NCI-H187 (cell line): Measurements from ENCODE around the gene PDE2A.

Experiments
- DNase-seq, 2 experiments: peaks; one replicate each; lab custom pipeline; 2025; lab: John Stamatoyannopoulos, UW

PDE2A gene

DNA sequence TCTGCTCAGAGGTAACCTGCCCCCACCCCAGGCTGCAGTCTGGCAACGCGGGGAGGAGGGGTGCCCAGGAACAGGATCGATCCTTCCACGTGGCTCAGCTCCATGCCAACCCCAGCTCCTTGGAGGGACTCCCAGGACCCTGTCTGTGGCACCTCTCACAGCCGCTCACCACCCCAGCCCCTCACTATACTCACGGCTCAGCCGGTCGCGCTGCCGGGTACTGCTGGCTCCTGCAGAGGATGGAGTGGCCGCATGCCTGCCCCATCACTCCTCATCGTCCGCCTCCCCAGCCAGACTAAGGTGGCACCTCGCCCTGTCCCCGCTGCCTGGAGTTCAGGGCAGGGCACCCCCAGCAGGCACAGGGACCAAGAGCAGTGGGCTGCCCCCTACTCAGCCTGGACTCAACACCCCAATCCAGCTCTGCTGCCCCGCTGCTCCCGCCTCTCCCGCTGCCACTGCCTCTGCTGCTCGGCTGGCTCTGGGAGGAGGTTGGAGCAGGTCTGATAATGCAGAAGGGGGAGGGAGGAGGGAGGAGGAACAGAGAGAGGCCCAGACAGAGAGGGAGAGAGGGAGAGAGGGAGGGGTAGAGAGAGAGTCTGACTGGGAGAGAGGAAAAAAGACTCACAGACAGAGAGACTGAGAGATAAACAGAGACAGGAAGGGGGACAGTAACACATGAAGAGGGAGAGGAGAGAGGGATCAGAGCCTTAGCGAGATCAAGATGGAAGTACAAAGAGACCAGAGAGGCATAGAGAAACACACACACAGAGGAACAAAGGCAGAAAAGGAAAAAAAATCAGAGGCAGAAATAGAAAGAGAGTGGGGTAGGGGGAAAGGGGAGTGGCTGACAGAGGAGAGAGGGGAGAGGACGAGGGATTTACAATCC lies at the start of gene PDE2A:
TSS of gene PDE2A (minus strand) at position 480 of the 886 bp plus-strand sequence. CDS start at position 265, 215 bp downstream.
- DNase-seq, result peak; percentile 38 to 49

- DNase-seq, result no peak
Measured at GRCh38 chr11:72723508-72723907, 49.3 kb upstream of the PDE2A start.

GRCh38 chr11:72722050-72722748 lies 48.0 kb upstream of the PDE2A start:
- DNase-seq, result peak; percentile 7 to 16

GRCh38 chr11:72721689-72722049 lies 47.4 kb upstream of the PDE2A start:
- no peak for DNase-seq

- no peak for DNase-seq
Measured at GRCh38 chr11:72721276-72721675, 47.1 kb upstream of the PDE2A start.

- no peak for DNase-seq
Measured at GRCh38 chr11:72720784-72721183, 46.6 kb upstream of the PDE2A start.

GRCh38 chr11:72720047-72720446 lies 45.8 kb upstream of the PDE2A start:
- DNase-seq, result no peak

DNA sequence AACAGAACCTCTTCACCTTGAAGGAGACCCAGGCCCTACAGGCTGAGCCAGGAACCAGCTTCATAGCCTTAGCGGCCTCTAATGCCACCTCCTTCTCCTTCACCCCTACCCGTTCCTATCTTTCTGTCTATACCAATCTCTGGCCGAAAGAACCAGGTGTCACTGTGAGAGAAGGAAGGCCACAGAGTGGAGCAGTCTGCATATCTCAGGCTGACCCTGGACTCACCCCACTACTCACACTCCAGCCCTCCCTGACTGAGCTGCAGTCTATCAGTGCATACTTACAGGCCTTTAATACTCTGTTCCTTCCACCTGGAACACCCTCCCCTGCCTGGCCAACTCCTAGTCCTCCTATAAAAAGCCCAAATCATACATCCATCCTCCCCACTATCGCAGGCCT lies 45.3 kb upstream of the PDE2A start:
- DNase-seq, result no peak

GRCh38 chr11:72719144-72719543 lies 44.9 kb upstream of the PDE2A start:
- no peak for DNase-seq

DNA sequence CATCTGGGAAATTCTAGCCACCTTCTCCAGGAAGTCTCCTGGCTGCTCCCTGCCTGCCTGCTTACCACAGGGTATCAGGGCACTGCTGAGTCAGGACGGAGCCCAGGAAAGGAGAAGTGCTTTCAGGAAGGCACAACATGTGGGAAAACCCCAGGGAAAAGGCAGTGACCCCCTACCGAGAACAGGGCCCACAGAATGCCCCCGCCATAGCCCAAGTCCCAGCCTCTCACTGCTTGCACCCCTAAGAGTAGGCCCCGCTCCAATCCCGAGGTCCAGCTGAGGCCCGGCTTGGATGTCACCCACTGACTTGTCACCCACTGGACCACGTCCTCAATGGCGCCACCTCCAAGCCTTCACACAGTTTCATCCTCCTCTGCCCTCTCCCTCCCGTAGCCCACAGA lies 43.9 kb upstream of the PDE2A start:
- DNase-seq, result no peak

- DNase-seq, result no peak
Measured at GRCh38 chr11:72716788-72717435, 42.7 kb upstream of the PDE2A start.

DNA sequence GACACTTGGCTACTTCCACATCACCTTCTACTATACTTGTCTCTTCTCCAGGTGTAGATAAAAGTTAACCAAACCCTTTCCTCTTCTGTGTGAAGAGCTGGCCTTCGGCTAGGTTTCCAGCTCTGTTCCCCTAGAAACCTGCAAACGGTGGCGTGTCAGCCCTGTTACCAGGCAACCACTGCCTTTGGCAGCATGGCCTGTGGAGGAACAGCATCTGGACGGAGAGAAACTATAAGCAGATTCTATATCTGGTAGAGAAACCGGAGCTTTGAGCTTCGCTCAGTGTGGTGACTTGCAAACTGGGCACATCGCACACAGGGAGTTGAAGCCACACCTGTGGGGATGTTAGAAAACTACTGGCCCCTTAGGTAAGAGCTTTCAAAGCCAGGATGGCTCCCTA lies 42.1 kb upstream of the PDE2A start:
- DNase-seq, result no peak

DNA sequence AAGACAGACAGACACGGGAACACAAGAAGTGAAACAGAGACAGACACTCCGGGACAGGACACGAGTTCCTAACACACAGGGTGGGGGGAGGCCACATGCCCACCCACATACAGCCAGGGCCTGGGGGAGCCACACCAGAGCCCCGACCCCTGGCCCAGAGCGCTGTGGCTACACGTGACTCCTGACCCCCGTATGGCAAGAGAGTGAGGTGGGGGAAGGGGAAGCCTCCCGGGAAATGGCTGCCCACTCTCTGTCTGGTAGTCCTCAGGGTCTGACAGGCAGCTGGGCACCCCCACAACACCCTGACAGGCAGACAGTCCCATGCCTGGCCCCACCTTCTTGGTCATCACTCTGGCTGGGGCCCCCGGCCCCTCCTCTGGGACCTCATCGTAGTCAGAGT lies 38.6 kb upstream of the PDE2A start:
- no peak for DNase-seq

GRCh38 chr11:72712168-72712751 lies 38.0 kb upstream of the PDE2A start:
- no peak for DNase-seq

DNA sequence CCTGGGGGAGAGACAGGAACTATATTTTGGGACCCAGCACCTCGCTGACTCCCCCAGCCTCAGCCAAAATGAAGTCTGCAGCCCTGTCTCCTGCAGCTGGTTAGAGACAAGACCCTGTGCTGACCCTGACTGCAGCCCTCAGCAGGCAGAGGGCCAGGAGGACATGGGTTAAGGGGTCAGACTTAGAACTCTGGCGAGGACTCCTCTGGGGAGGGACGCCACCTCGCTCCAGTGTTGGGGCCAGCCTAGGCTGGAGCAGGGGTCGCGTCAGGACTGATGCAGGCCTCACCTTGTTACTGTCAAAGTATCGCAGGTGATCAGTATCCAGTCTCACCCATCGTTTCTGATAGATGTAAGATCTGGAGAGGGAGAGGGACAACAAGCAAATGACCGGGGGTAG lies 36.9 kb upstream of the PDE2A start:
- no peak for DNase-seq

GRCh38 chr11:72710278-72710677 lies 36.1 kb upstream of the PDE2A start:
- no peak for DNase-seq

GRCh38 chr11:72709478-72710238 lies 35.4 kb upstream of the PDE2A start:
- no peak for DNase-seq

GRCh38 chr11:72707032-72707431 lies 32.8 kb upstream of the PDE2A start:
- no peak for DNase-seq

DNA sequence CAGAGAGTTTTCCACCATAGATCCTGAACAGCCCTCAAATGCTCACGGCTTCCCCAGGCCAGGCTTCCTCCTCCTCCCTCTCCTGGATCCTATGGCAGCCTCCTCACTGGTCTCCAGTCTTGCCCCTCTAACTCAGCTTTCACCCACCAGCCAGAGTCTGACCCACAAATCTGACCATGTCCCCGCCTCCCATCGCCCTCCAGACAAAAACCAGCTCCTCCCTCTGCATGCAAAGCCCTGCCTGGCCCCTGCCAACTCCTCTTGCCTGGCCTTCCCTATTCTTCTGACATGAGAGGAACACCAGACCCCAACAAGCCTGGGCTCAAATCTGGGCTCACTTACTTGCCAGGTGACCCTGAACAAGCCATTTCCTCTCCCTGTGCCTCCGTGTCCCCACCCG lies 32.4 kb upstream of the PDE2A start:
- no peak for DNase-seq

GRCh38 chr11:72705442-72706365 lies 31.5 kb upstream of the PDE2A start:
- DNase-seq, result no peak
